LNCaP clone FGC (cell line): ENCODE results near the gene ZNF148.

ENCODE experiments used
- DNase-seq: peaks from one replicate; pipeline ENCODE4 v3.0.0-alpha.2; 2011; ENCODE audit warnings: low read depth
- H3K4me3 ChIP-seq: 2 replicates; pipeline ENCODE4 v1.5.1; 2011; ENCODE audit warnings: mild to moderate bottlenecking, low read depth, low read length, control low read depth
- CTCF ChIP-seq: IDR thresholded peaks from 2 replicates; pipeline ENCODE4 v1.5.1; 2012; ENCODE audit warnings: mild to moderate bottlenecking; ENCODE audit not compliant: control insufficient read depth, insufficient read depth; ENCODE audit errors: extremely low read depth

Gene ZNF148

GRCh38 chr3:125267460-125267859 lies 107.7 kb downstream of the ZNF148 start:
- no peak overlapping the region for H3K4me3 ChIP-seq
- DNase-seq, result no peak
- no peak for TF ChIP-seq CTCF

- H3K4me3 ChIP-seq, result no peak overlapping the region
- no peak for TF ChIP-seq CTCF
- no peak for DNase-seq
Measured at GRCh38 chr3:125266971-125267370, 108.2 kb downstream of the ZNF148 start.

- no peak overlapping the region for H3K4me3 ChIP-seq
- DNase-seq, result no peak
- TF ChIP-seq CTCF, result no peak
Measured at GRCh38 chr3:125262161-125262560, 113.0 kb downstream of the ZNF148 start.

- H3K4me3 ChIP-seq, result no peak overlapping the region
- TF ChIP-seq CTCF, result no peak
- peak; percentile 17 for DNase-seq
Measured at GRCh38 chr3:125261031-125261430, 114.1 kb downstream of the ZNF148 start.

- TF ChIP-seq CTCF, result no peak
- no peak overlapping the region for H3K4me3 ChIP-seq
- no peak for DNase-seq
Measured at GRCh38 chr3:125260158-125260557, 115.0 kb downstream of the ZNF148 start.

- DNase-seq, result no peak
- no peak for TF ChIP-seq CTCF
- H3K4me3 ChIP-seq, result no peak overlapping the region
Measured at GRCh38 chr3:125257536-125257935, 117.6 kb downstream of the ZNF148 start.

- DNase-seq, result no peak
- no peak for TF ChIP-seq CTCF
- H3K4me3 ChIP-seq, result no peak overlapping the region
Measured at GRCh38 chr3:125256675-125257074, 118.5 kb downstream of the ZNF148 start.
